GM18873 (cell line): Measurements from ENCODE around the gene ANO1.
"Not testable (repeated sequence)": the region's sequence is repeated elsewhere in the genome, so short reads cannot be mapped to it uniquely, and the experiment has no call there.

Experiments
- ATAC-seq: cut with Tn5 transposase; IDR thresholded peaks from one replicate; pipeline ENCODE4 v1.9.1; 2021; ENCODE audit warnings: mild to moderate bottlenecking, moderate library complexity, moderate number of reproducible peaks; ENCODE audit not compliant: unreplicated experiment, low FRiP score

ANO1 gene

DNA sequence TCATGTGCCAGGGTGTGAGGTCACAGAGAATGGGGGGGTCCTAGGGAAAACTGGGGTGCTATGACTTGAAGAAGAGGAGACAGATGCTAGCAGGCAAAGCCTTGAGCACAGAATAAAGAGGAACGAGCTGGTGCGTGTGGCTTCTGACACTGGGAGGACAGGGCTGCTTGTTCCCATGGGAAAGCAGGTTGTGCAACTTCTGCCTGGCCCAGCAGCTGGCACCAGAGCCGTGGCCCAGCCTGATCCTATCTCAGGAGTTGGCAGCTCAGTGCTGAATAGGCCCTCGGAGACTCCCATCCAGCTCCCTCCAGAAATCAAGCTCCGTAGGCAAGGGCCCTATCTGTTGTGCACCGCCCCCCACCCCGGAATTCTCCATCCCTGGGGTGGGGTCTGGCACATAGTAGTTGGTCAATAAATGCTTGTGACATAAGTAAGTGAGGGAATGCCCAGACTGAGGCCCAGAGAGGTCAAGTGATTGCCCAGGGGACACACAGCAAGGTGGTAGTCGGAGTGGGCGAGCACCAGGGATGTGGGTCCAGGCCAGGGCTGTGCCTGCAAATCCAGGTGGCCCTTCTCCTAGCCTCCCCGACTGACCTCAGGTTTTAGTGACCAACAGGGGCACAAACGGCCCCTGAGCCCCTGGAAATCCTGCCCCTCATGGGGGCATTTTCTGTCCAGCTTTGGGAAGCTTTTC lies 105.5 kb downstream of the ANO1 start:
- ATAC-seq, result no peak

DNA sequence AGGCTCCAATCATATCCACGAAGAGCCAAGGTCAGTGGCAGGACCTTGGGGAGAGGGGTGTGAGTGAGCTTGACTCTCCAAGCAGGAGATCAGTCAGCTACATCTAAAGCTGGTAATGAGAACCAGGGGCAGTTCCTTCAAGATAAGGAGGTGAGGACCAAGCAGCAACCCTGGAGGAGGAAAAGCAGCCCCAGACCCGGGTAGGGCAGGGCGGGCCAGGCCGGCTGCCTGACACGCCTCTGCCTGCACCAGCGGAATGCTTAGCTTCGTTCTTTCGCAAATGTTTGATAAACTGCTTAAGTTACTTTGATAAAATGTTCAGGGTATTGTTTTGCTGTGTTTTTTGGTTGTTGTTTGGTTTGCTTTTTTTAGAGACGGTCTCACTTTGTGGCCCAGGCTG lies 106.3 kb downstream of the ANO1 start:
- ATAC-seq, result no peak

DNA sequence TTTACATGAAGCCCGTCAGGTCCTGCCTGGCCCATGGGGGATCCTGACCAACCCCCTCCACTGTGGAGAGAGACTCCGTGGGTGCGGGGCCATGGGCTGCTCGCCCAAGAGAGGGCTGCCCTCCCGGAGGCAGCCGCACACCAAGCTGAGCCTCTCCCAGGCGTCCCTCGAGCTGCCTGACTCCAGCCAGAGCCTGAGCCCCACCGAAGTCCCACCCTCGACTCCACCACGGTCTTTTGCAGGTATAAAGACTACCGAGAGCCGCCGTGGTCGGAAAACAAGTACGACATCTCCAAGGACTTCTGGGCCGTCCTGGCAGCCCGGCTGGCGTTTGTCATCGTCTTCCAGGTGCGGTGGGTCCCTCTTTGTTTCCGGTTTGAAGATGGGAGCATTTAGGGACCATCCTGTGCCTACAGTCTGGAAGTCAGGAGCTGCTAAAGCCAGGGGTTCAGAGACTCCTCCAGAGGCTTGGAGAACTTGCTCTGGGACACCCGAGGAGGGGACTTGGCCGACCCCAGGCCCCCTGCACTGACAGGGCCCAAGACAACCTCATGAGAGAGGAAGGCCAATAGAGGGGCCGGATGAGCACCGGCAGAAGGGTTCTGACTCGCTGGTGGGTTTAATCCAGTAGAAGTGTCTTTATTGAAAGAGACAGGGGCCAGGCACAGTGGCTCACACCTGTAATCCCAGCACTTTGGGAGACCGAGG lies 107.4 kb downstream of the ANO1 start:
- ATAC-seq, result no peak

DNA sequence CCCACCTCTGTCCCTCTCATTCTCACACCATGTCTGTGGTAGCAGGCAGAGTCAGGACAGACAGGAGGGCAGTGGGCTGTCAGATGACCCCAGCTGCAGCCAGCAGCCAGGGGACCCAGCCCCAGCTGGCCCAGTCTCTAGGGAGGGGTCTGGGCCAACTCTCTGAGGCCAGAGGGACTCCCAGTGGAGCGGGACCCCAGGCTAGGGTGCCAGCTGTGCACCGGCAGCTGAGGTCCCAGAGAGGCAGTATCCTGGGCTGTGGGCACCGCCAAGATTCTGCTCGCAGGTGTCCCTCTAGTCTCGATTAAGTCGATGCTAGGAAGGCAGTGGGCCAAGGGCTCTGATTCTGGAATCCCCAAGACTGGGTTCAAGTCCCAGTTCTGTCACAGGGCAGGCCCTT lies 108.3 kb downstream of the ANO1 start:
- no peak for ATAC-seq

GRCh38 chr11:70186936-70187335 lies 108.8 kb downstream of the ANO1 start:
- ATAC-seq, result no peak

DNA sequence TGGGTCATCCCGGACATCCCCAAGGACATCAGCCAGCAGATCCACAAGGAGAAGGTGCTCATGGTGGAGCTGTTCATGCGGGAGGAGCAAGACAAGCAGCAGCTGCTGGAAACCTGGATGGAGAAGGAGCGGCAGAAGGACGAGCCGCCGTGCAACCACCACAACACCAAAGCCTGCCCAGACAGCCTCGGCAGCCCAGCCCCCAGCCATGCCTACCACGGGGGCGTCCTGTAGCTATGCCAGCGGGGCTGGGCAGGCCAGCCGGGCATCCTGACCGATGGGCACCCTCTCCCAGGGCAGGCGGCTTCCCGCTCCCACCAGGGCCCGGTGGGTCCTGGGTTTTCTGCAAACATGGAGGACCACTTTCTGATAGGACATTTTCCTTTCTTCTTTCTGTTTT lies 109.7 kb downstream of the ANO1 start:
- ATAC-seq, result no peak

DNA sequence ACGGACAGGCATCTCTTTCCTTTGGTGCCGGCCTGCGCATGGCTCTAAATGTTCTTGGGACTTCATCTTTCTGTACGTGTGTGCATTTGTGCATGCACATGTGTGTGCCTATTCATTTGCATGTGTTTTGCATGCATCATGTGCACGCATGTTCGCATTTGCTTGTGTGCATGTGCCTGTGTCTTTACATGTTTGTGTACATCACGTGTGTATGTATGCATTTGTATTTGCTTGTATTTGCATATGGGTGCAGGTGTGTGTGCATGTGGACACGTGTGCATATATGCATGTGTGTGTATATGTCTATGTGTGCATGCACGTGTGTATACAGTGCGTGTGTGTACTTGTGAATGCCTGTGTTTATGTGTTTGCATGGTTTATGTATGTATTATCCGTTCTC lies 111.5 kb downstream of the ANO1 start:
- no peak for ATAC-seq

DNA sequence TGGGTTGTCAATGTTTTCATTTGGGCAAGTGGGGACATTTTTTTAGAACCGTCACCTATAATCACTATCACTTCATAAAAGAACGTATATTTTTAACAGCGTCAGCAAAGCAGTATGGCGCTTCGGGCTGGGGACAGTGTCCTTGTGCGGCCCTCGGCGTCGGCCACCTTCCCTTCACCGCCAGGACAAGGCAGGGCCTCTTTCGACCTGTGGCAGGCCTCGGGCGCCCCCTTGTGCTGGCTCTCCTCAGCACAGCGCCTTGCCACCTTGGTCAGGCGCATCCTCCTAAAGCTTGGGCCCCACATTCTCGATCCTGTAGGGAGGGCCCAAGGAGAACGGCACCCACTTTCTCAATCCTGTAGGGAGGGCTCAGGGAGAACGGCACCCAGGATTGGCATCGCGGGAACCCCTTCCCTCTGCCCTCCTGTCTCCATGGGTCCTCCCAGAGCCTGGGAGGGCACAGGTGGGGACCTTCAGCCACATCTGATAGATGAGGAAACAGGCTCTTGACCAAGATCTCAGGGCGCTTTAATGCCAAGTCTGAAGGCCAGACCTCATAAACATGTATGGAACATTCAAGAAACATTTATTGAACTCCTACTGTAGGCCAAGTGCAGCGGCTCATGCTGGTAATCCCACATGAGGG lies 113.5 kb downstream of the ANO1 start:
- ATAC-seq, result no peak

DNA sequence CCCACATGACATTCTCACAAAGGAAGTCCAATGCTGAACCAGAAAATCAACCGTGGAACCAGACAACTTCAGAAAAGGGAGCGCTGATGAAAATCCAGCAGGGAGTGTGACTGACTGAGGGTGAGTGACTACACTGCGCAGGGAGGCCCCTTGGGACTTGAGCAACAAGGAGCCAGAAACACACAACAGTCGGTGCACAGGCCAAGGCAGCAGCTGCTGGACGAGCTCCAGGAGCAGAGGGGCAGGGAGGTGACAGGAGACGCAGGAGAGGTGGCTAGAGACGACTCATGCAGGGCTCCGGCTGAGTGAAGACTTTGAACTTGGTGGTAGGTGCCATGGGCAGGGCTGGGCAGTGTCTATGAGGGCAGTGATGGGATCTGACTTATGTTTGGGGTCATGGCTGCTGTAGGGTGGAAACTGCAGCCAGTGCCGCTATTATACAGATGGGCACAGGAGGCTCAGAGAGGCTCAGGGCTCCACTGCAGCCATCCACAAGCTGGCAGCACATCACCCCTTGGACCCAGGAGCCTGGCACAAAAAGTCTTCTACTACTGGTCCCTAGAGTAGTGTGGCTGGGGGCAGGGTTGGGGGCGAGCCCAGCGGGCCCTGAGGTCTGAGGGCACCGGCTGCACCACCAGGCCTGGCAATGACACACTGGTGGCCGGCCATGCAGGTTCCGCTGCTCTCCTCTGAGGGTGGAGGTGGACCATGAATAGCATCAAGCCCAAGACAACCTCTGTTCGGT lies 114.7 kb downstream of the ANO1 start:
- ATAC-seq, result no peak

DNA sequence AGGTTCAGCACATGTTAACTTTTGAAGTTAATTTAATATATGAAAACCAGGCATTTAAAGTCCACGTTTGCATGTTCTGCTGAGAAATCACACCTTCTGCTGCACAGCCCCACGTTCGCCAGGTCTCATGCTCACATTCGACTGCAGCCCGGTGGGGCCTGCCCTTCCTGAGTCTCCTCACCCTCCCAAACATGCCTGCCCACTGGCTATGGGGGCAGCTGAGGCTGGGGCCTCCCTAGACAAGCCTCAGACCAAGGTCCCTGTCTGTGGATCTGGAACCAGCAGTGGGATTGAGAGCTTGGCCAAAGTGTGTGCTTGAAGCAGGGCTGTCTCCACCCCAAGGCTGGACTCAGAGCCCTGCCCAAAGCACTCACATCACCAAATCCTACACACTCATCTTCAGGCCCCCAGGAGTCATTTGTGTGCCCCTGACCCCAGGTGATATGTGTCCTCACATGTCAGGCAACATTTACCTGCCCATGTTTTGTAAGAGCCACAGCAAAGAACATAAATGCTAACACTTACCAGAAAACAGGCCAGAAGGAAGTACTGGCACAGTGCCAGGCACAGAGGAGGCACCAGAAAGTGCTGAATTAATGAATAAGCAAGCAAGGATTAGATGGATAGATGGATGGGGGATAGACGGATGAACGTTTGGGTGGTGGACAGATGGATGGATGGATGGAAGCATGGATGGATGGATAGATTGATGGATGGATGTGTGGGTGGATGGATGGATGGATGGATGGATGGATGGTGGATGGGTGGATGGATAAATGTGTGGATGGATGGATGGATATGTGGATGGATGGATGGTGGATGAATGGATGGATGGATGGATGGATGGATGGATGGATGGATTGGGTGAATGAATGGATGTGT lies 115.5 kb downstream of the ANO1 start:
- ATAC-seq, result no peak

DNA sequence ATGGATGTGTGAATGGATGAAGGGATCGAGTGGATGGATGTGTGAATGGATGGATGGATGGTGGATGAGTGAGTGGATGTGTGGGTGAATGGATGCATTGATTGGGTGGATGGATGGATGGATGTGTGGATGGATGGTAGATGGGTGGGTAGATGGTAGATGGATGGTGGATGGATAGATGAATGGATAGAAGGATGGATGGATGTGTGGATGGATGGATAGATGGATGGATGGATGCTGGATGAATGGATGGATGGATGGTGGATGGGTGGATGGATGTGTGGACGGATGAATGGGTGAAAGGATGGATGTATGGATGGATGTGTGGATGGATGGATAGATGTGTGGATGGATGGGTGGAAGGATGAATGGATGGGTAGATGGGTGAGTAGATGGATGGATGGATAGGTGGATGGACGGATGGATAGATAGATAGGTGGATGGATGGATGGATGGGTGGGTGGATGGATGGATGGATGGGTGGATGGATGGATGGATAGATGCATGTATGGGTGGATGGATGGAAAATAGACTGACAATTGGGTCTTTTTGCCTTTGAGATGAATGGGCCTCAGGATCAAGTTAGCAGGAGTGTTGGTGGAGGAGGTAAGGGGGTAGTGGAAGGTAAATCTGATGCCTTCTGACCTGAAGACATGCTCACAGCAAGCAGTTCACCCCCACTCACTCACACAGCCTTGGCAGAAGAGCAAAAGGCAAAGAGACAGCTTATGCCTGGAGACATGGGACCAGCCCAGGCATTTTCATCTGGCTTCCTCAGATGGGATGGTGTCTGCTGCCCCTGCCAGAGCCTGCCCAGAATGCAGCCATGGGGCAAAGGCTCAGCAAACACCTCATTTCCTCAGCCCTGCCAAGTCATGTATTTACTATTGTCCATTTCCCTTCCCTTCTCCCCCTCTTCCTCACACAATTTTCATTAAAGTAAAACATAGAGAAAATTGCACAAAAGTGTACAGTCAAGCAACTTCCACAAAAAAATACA lies 117.0 kb downstream of the ANO1 start:
- no peak for ATAC-seq

DNA sequence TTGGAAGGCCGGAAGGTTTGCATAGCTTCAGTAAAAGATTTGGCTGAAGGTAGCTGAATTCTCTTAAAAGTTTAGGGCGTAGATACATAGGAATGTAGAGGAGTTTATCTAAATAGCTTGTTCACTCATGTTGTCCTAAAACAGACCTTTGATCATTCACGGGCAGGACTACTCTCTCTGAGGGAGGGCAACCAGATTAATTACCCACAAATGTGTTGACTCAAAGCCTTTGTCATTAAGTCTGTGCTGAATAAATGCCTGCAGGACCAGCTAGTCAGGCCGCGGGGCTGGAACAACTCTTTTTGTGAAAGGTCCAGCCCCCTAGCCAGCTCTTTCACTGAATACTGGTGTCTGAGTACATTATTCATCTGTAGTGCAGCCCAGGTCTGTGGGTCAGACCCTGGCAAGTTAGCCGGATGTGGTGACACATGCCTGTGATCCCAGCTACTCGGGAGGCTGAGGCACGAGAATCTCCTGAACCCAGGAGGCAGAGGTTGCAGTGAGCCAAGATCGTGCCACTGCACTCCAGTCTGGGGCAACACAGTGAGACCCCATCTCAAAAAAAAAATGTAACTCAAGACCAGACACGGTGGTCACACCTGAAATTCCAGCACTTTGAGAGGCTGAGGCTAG lies 122.2 kb downstream of the ANO1 start:
- ATAC-seq, result no peak

- ATAC-seq, result not testable (repeated sequence)
Measured at GRCh38 chr11:70201047-70201446, 122.9 kb downstream of the ANO1 start.

- ATAC-seq, result no peak
Measured at GRCh38 chr11:70201882-70202861, 124.1 kb downstream of the ANO1 start.

GRCh38 chr11:70202920-70203750 lies 125.0 kb downstream of the ANO1 start, which contains the start of gene FADD:
Gene FADD, plus strand, starts transcription at chr11:70203296. Its CDS starts 164 bp downstream, at chr11:70203460.
- ATAC-seq, result peak; percentile 55

- ATAC-seq, result peak; percentile 14
Measured at GRCh38 chr11:70203751-70204465, 125.8 kb downstream of the ANO1 start.
